ENCODE measurements around the gene SETD1A.

GRCh38 chr16:30924913-30925631, 32.5 kb upstream of the SETD1A start:
- TF ChIP-seq CTCF (IDR thresholded peaks at IDR 0.05; ENCODE audit: low read depth, low read length) (no peak), MAX (IDR thresholded peaks at IDR 0.05; ENCODE audit: low read depth, low read length) (no peak), POLR2A (IDR thresholded peaks at IDR 0.05; ENCODE audit: extremely low read depth, insufficient read length) (no peak)

Measured in NB4 (cell line).